GM13976 (cell line): ENCODE data around the gene UNC5C.

ENCODE experiments used
- DNase-seq: peaks from one replicate; pipeline ENCODE4 v3.0.0; 2012; ENCODE audit warnings: low spot score
- CTCF ChIP-seq: IDR thresholded peaks from 2 replicates; pipeline ENCODE4 v1.5.1; 2012; ENCODE audit warnings: borderline replicate concordance, mild to moderate bottlenecking; ENCODE audit not compliant: insufficient read depth; ENCODE audit errors: extremely low read depth, missing control alignments, control extremely low read depth
- in situ Hi-C: fragments of 300-500 bp; cut with MboI; formaldehyde crosslinking; loops from one replicate; pipeline ENCODE4 v1.12.0; 2022; ENCODE audit warnings: low sequenced_read_pairs, mixed read lengths, inconsistent platforms; ENCODE audit not compliant: unreplicated experiment

Gene UNC5C

GRCh38 chr4:95526075-95526474, 22.7 kb downstream of the UNC5C start:
- no peak for DNase-seq
- in situ Hi-C loops: no loop called here
- TF ChIP-seq CTCF: no peak

GRCh38 chr4:95524729-95525128, 24.0 kb downstream of the UNC5C start:
- DNase-seq: no peak
- in situ Hi-C loops: no loop called here
- TF ChIP-seq CTCF: no peak

GRCh38 chr4:95524184-95524583, 24.6 kb downstream of the UNC5C start:
- DNase-seq: no peak
- no peak for TF ChIP-seq CTCF
- in situ Hi-C loops: no loop called here

- in situ Hi-C loops: no loop called here
Measured at GRCh38 chr4:95522682-95523530, 25.9 kb downstream of the UNC5C start.

GRCh38 chr4:95517576-95518345, 31.0 kb downstream of the UNC5C start:
- in situ Hi-C loops: no loop called here
- TF ChIP-seq CTCF: no peak
- no peak for DNase-seq

More at GRCh38 chr4:95522682-95523530, 25.9 kb downstream of the UNC5C start:
- no peak for TF ChIP-seq CTCF
- DNase-seq: no peak

GRCh38 chr4:95516528-95517017, 32.2 kb downstream of the UNC5C start:
- DNase-seq: no peak
- TF ChIP-seq CTCF: no peak
- in situ Hi-C loops: no loop called here
